Esophagus (tissue), 2 donors: ENCODE measurements around the gene BCL6B. TPM values are rescaled to one million over a fixed set of nuclear protein-coding genes. Genes with fewer than 3 reads are reported as not detected.
A peak's percentile ranks its signal among the peaks of the same experiment; 100 is the strongest.

Experiments
- H3K27ac ChIP-seq, 2 donors: one replicate each; pipeline ENCODE4 v1.5.1; 2013; ENCODE audit warnings: low read depth in 2 of 2, mild to moderate bottlenecking in 2 of 2, inconsistent platforms in 1 of 2, low read length in 1 of 2, moderate library complexity in 1 of 2
- H3K27me3 ChIP-seq, 2 donors: one replicate each; pipeline ENCODE4 v1.6.1; 2013; ENCODE audit warnings: low read length in 2 of 2, control low read depth in 1 of 2, mild to moderate bottlenecking in 1 of 2; ENCODE audit not compliant: insufficient read depth in 2 of 2, control insufficient read depth in 1 of 2
- H3K36me3 ChIP-seq, 2 donors: one replicate each; pipeline ENCODE4 v1.6.1; 2013; ENCODE audit warnings: low read length in 1 of 2; ENCODE audit not compliant: control insufficient read depth in 2 of 2, insufficient read depth in 2 of 2
- H3K4me1 ChIP-seq, 2 donors: one replicate each; pipeline ENCODE4 v1.6.1; 2013; ENCODE audit warnings: low read length in 1 of 2; ENCODE audit not compliant: control insufficient read depth in 2 of 2, insufficient read depth in 2 of 2
- H3K4me3 ChIP-seq, 2 donors: one replicate each; pipeline ENCODE4 v1.5.1; 2013; ENCODE audit warnings: low read length in 2 of 2, mild to moderate bottlenecking in 2 of 2, low read depth in 1 of 2, moderate library complexity in 1 of 2
- H3K9me3 ChIP-seq, 2 donors: one replicate each; pipeline ENCODE4 v1.6.1; 2013; ENCODE audit warnings: mild to moderate bottlenecking in 2 of 2, low read depth in 1 of 2, low read length in 1 of 2, moderate library complexity in 1 of 2; ENCODE audit not compliant: control insufficient read depth in 2 of 2, insufficient read depth in 1 of 2
- WGBS, 2 donors: extraction: QIAGEN DNeasy Blood & Tissue Kit; methylation state at CpG; one replicate each; pipeline ENCODE4 v1.1.7; 2013; 5-methylcytosine and 5-hydroxymethylcytosine counted together
- polyA plus RNA-seq, 2 donors: library from polyadenylated mRNA; stranded (reverse); fragments of 200-250 nt; gene quantifications; one replicate each; pipeline ENCODE4 v1.2.3, GENCODE V29; 2013
- donor health status: healthy with polysubstance abuse.
- donor health status: Bipolar disorder and iron deficiency.

BCL6B gene
- polyA plus RNA-seq, 2 donors = 1.5 to 1.8 TPM

- H3K27me3 ChIP-seq = no peaks in the 10 kb centered on the region
- peaks cover 0 to 7% of the 10 kb centered on the region in 2 donors for H3K4me1 ChIP-seq
- 79 to 82% methylated on average over 6 of the region's 7 CpGs for WGBS, 2 donors
- no peak overlapping the region for H3K27ac ChIP-seq
- peaks cover 10 to 19% of the 10 kb centered on the region in 2 donors for H3K36me3 ChIP-seq
- H3K4me3 ChIP-seq = no peak overlapping the region
- H3K9me3 ChIP-seq = no peaks in the 10 kb centered on the region
Measured at GRCh38 chr17:7005716-7006115, 17.1 kb upstream of the BCL6B start.

- Histone ChIP-seq H3K36me3 (peaks cover 6 to 13% of the 10 kb centered on the region in 2 donors), H3K27me3 (no peaks in the 10 kb centered on the region), H3K4me1 (peaks cover 0 to 5% of the 10 kb centered on the region in 2 donors), H3K27ac (no peak overlapping the region), H3K4me3 (no peak overlapping the region), H3K9me3 (no peaks in the 10 kb centered on the region)
- WGBS, 2 donors = 79 to 82% methylated on average over 2 of the region's 2 CpGs
Measured at GRCh38 chr17:7007143-7007542, 15.7 kb upstream of the BCL6B start.

- Histone ChIP-seq H3K4me3 (peak overlapping the region in 1 of 2 donors; percentile 70), H3K27me3 (no peaks in the 10 kb centered on the region), H3K9me3 (no peaks in the 10 kb centered on the region), H3K36me3 (peaks cover 2 to 8% of the 10 kb centered on the region in 2 donors), H3K4me1 (peaks cover 0 to 6% of the 10 kb centered on the region in 2 donors), H3K27ac (no peak overlapping the region)
- WGBS, 2 donors = 92 to 97% methylated on average over 2 of the region's 2 CpGs
Measured at GRCh38 chr17:7010523-7010922, 12.3 kb upstream of the BCL6B start.

GRCh38 chr17:7011415-7011814 lies 11.4 kb upstream of the BCL6B start:
- Histone ChIP-seq H3K9me3 (no peaks in the 10 kb centered on the region), H3K4me3 (peak overlapping the region; percentile 70 to 71), H3K36me3 (peaks cover 2 to 8% of the 10 kb centered on the region in 2 donors), H3K27me3 (no peaks in the 10 kb centered on the region), H3K27ac (no peak overlapping the region), H3K4me1 (peaks cover 0 to 6% of the 10 kb centered on the region in 2 donors)
- WGBS, 2 donors = 32 to 34% methylated on average over 14 of the region's 14 CpGs

GRCh38 chr17:7011942-7012254 lies 11.0 kb upstream of the BCL6B start:
- H3K4me1 ChIP-seq = peaks cover 0 to 6% of the 10 kb centered on the region in 2 donors
- WGBS, 2 donors = 0 to 2% methylated on average over 6 of the region's 6 CpGs
- H3K36me3 ChIP-seq = peaks cover 1 to 8% of the 10 kb centered on the region in 2 donors
- H3K27me3 ChIP-seq = no peaks in the 10 kb centered on the region
- H3K9me3 ChIP-seq = no peaks in the 10 kb centered on the region
- peak overlapping the region; percentile 98 to 99 for H3K27ac ChIP-seq
- peak overlapping the region; percentile 70 to 71 for H3K4me3 ChIP-seq

- 0 to 1% methylated on average over 58 to 75 of the region's 75 CpGs for WGBS, 2 donors
- peak overlapping the region; percentile 98 to 99 for H3K27ac ChIP-seq
- H3K36me3 ChIP-seq = peaks cover 0 to 6% of the 10 kb centered on the region in 2 donors
- H3K4me1 ChIP-seq = peaks cover 3 to 9% of the 10 kb centered on the region in 2 donors
- no peaks in the 10 kb centered on the region for H3K27me3 ChIP-seq
- peak overlapping the region; percentile 59 to 70 for H3K4me3 ChIP-seq
- no peaks in the 10 kb centered on the region for H3K9me3 ChIP-seq
Measured at GRCh38 chr17:7014261-7014994, 8.4 kb upstream of the BCL6B start.

GRCh38 chr17:7014995-7015958 lies 7.6 kb upstream of the BCL6B start:
- Histone ChIP-seq H3K4me1 (peaks cover 3 to 4% of the 10 kb centered on the region in 2 donors), H3K4me3 (peak overlapping the region; percentile 59 to 70), H3K36me3 (no peaks in the 10 kb centered on the region), H3K27me3 (no peaks in the 10 kb centered on the region), H3K27ac (peak overlapping the region; percentile 98 to 99), H3K9me3 (no peaks in the 10 kb centered on the region)
- WGBS, 2 donors = 11 to 15% methylated on average over 43 to 56 of the region's 56 CpGs

GRCh38 chr17:7016418-7016817 lies 6.4 kb upstream of the BCL6B start:
- 88 to 90% methylated on average over 3 of the region's 3 CpGs for WGBS, 2 donors
- no peak overlapping the region for H3K27ac ChIP-seq
- no peak overlapping the region for H3K4me3 ChIP-seq
- H3K27me3 ChIP-seq = no peaks in the 10 kb centered on the region
- no peaks in the 10 kb centered on the region for H3K9me3 ChIP-seq
- peaks cover 3 to 4% of the 10 kb centered on the region in 2 donors for H3K4me1 ChIP-seq
- H3K36me3 ChIP-seq = no peaks in the 10 kb centered on the region

GRCh38 chr17:7016886-7017826 lies 5.7 kb upstream of the BCL6B start:
- H3K4me3 ChIP-seq = no peak overlapping the region
- 83 to 85% methylated on average over 20 of the region's 20 CpGs for WGBS, 2 donors
- no peaks in the 10 kb centered on the region for H3K27me3 ChIP-seq
- no peaks in the 10 kb centered on the region for H3K36me3 ChIP-seq
- peak overlapping the region; percentile 15 to 72 for H3K27ac ChIP-seq
- H3K4me1 ChIP-seq = peaks cover 3 to 4% of the 10 kb centered on the region in 2 donors
- no peaks in the 10 kb centered on the region for H3K9me3 ChIP-seq
